Left cardiac atrium (tissue), 4 donors: Measurements from ENCODE around the gene RHEBL1. TPM values are rescaled to one million over a fixed set of nuclear protein-coding genes. Genes with fewer than 3 reads are reported as not detected.
"Not testable (repeated sequence)": the region's sequence is repeated elsewhere in the genome, so short reads cannot be mapped to it uniquely, and the experiment has no call there.

Source experiments
- ATAC-seq, 2 donors: fragments of 200-7000 bp; cut with Tn5 transposase; one replicate each; pipeline ENCODE4 v1.9.1; 2020; ENCODE audit warnings: mild to moderate bottlenecking in 2 of 2, moderate library complexity in 2 of 2
- DNase-seq: peaks from one replicate; pipeline ENCODE4 v3.0.0-alpha.2; 2020
- intact Hi-C, 2 donors: fragments of 100-400 bp; cut with DNase I; formaldehyde crosslinking; loops; one replicate each; pipeline versions ENCODE4 v1.14.1 to v1.15.1; 2022 to 2023
- total RNA-seq, 2 donors: library from RNA; stranded (reverse); fragmentation: NEBNext Ultra II Directional; extraction: Animal tissue kit (Norgen Biotek cat#: 25700); gene quantifications; one replicate each; pipeline ENCODE4 v1.2.1, GENCODE V29; 2021
- donor health status: DM: no; HTN: yes; CAD: no.
- donor health status: DM: no; HTN: yes; CAD: no; lungs with severe emphysema.
- donor health status: DM: yes; HTN: yes; CAD: no.
- donor health status: Dilated cardiomyopathy.

The RHEBL1 gene
- total RNA-seq, 2 donors from 2014 or later: 0.24 to 0.41 TPM

GRCh38 chr12:49091056-49091835 lies 21.5 kb upstream of the RHEBL1 start:
- no peak for DNase-seq
- no peak for ATAC-seq
- intact Hi-C loops: no loop called here

- ATAC-seq (peak; percentile 3 to 12), DNase-seq (peak; percentile 66)
- intact Hi-C loops: loop anchor here (2.0 to 10.0 kb wide), 3 partner anchors 31 to 145 kb away; no protein-coding TSS in a partner anchor
These were observed 20.3 kb upstream of the RHEBL1 start for GRCh38 chr12:49089821-49090773.

GRCh38 chr12:49088932-49089330 lies 19.2 kb upstream of the RHEBL1 start:
- ATAC-seq (no peak), DNase-seq (no peak)
- intact Hi-C loops: loop anchor here (2.0 to 10.0 kb wide), 3 partner anchors 32 to 146 kb away; no protein-coding TSS in a partner anchor

GRCh38 chr12:49088150-49088931 lies 18.6 kb upstream of the RHEBL1 start:
- ATAC-seq (peak; percentile 88 to 95), DNase-seq (peak; percentile 80)
- intact Hi-C loops: loop anchor here (2.0 to 10.0 kb wide), 3 partner anchors 32 to 146 kb away; no protein-coding TSS in a partner anchor

GRCh38 chr12:49086116-49086515 lies 16.3 kb upstream of the RHEBL1 start:
- DNase-seq (no peak), ATAC-seq (no peak)
- intact Hi-C loops: loop anchor here (2.0 to 10.0 kb wide), 3 partner anchors 36 to 149 kb away; no protein-coding TSS in a partner anchor

DNA sequence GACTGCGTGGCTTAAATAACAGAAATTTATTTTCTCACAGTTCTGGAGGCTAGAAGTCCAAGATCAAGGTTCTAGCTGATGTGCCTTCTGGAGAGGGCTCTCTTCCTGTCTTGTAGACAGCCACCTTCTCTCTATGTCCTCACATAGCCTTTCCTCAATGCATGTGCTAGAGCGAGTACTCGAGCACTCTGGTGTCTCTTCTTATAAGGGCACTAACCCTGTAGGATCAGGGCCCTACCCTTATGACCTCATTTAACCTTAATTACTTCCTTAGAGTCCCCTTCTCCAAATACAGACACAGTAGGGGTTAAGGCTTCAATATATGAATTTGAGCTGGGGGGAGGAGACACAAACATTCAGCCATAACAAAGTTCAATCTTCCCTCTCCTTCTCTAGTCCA lies 14.7 kb upstream of the RHEBL1 start:
- ATAC-seq (no peak), DNase-seq (no peak)
- intact Hi-C loops: loop anchor here in 1 of 2 donors (10.0 kb wide), 1 partner anchor 150 kb away; no protein-coding TSS in a partner anchor

GRCh38 chr12:49079793-49080192 lies 10.0 kb upstream of the RHEBL1 start:
- ATAC-seq: no peak
- no peak for DNase-seq

DNA sequence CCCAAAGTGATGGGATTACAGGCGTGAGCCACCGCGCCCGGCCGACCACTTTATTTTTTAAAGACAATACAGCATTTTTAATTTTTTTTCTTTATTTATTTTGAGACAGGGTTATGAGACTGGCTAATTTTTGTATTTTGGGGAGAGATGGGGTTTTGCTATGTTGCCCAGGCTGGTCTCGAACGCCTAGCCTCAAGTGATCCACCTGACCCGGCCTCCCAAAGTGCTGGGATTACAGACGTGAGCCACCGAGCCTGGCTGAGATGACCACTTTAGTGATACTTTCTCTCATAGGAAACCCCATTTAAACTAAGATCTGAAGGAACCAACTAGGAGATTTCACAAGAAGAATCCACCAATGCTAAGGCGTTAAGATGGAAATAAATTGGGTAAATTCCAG lies 1.2 kb upstream of the RHEBL1 start:
- intact Hi-C loops: no loop called here
- DNase-seq (no peak), ATAC-seq (no peak)

More at GRCh38 chr12:49079793-49080192, 10.0 kb upstream of the RHEBL1 start:
- intact Hi-C loops: loop anchor here in 1 of 2 donors (10.0 kb wide), 1 partner anchor 155 kb away; no protein-coding TSS in a partner anchor

- ATAC-seq: no peak
- intact Hi-C loops: loop anchor here (5.0 to 10.0 kb wide), 2 partner anchors 53 to 56 kb away; no protein-coding TSS in a partner anchor
- no peak for DNase-seq
These were observed 786 bp downstream of the RHEBL1 start for GRCh38 chr12:49068879-49069506.

DNA sequence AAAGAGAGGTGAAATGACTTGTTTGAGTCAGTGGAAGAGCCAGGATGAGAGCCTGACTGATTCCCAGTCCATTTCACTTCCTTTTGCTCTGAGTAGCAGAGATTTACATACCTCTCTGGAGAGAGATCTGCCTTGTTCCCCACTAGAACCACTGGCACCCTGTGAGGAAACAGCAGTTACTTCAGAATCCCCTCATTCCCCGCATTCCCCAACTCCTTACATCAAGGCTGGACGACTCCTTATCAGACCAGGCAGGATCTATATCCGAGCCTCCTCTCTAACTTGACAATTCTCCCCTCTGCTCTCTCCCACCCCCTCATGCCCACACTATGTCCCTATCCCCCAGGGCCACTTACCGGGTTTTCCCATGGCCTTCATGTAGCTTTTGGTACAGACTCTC lies 3.7 kb downstream of the RHEBL1 start:
- DNase-seq (no peak), ATAC-seq (no peak)
- intact Hi-C loops: loop anchor here (5.0 to 10.0 kb wide), 2 partner anchors 56 to 59 kb away; no protein-coding TSS in a partner anchor

DNA sequence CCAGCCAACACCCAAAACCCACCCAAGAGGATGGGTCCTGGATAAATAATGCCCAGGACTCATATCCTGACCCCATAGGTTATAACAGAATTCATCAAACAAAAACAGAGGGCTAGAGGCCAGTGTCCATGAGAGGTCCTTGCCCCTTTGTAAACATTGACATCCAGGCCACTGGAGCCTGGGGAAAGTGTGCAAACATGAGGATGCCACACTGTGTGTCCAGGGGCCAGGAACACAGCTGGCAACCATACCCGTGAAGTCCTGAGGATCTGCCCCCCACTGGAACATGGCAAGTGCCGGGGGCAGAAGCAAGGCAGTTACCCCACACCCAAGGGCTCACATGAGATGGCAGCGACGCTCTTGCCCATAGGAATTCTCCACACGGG lies 5.0 kb downstream of the RHEBL1 start:
- no peak for DNase-seq
- no peak for ATAC-seq
- intact Hi-C loops: loop anchor here (5.0 to 10.0 kb wide), 3 partner anchors 58 to 173 kb away; no protein-coding TSS in a partner anchor

GRCh38 chr12:49061916-49062315 lies 7.9 kb downstream of the RHEBL1 start:
- intact Hi-C loops: loop anchor here (5.0 to 10.0 kb wide), 2 partner anchors 63 to 175 kb away; no protein-coding TSS in a partner anchor
- DNase-seq, ATAC-seq: not testable (repeated sequence)

- intact Hi-C loops: loop anchor here (5.0 to 10.0 kb wide), 2 partner anchors 64 to 176 kb away; no protein-coding TSS in a partner anchor
- ATAC-seq (no peak), DNase-seq (no peak)
These were observed 8.6 kb downstream of the RHEBL1 start for GRCh38 chr12:49061157-49061650.

DNA sequence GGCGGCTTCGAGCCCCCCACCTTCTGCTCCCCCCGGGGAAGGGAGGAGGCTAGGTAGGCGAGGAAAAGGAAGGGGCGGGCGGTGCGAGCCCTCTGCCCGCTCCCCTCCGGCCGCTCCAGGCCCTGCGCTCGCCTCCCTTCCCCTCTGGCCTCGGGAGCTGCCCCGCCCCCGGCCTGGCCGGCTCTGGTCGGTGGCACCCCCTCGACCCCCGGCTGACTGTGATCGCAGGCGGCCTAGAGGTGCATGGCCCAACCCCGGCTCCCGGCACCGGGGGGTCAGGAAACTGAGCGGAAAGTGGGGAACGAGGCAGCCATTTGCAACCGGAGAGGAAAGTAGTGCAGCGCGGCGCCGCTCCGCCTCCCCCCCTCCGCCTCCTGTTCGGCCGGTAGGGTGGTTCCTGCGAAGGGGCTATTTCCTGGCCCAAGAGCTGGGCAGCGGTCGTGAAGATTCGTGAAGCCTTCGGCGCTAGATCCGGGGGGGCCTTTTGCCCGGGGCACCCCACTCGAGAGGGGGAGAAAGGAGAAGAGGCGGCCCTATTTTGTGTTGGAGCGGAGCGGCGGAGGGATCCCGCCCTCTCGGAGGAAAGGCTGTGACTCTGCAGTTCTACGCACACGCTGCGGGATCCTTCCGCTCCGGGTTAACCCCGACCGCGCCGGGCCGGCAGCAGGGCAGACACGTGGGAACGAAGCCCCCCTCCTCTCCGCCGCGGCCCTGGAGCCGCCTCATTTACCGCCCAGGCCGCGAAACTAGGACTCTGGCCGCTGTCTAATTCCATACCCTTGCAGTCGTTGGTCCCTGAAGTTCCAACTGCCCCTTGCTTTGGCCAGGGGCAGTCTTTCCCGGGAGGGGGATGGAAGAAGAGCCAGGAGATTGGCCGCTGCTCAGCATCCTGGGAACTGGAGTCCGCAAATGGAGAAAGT lies 9.3 kb downstream of the RHEBL1 start, which contains the start of gene KMT2D:
TSS of gene KMT2D (minus strand) at position 558 of the 920 bp plus-strand sequence. CDS start 5,470 bp downstream, outside the sequence.
- ATAC-seq (peak; percentile 84 to 86), DNase-seq (peak; percentile 94)
- intact Hi-C loops: loop anchor here (5.0 to 10.0 kb wide), 2 partner anchors 64 to 177 kb away; no protein-coding TSS in a partner anchor

GRCh38 chr12:49059299-49060171 lies 10.2 kb downstream of the RHEBL1 start:
- DNase-seq (no peak), ATAC-seq (peak; percentile 2 to 7)
- intact Hi-C loops: loop anchor here (5.0 to 10.0 kb wide), 2 partner anchors 65 to 178 kb away; no protein-coding TSS in a partner anchor

DNA sequence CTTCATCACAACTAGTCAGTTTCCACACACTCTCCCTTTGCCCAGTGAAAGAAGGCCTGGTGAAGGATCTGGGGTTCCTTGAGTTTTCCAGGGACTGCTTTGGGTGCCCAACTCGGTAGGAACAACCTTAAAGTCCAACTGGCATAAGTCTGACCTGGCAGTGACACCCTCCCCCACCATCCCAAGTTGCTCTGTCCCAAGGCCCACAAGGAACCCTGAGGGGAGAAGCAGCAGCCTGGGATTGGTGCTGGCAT lies 10.8 kb downstream of the RHEBL1 start:
- no peak for DNase-seq
- intact Hi-C loops: no loop called here
- ATAC-seq: no peak
